Measurements from ENCODE around the gene GSK3A.

GSK3A gene

GRCh38 chr19:42255766-42256745, 13.7 kb upstream of the GSK3A start:
- peak overlapping the region; percentile 99 for H3K18ac ChIP-seq (ENCODE audit: low read length)
- H2BK5ac ChIP-seq (ENCODE audit: low read length): peak overlapping the region; percentile 89
- no peak overlapping the region for H2BK12ac ChIP-seq (ENCODE audit: low read length)
- no peaks in the 10 kb centered on the region for H3K9me3 ChIP-seq (replicated peaks in 1 of 2; ENCODE audit: control insufficient read depth in 2 of 2, insufficient read depth in 1 of 2, low read depth in 1 of 2, low read length in 2 of 2)
- peak overlapping the region; percentile 80 for H3K9ac ChIP-seq (ENCODE audit: low read depth, low read length, poor library complexity)
- no peak overlapping the region for H3K23ac ChIP-seq (ENCODE audit: low read depth, low read length, poor library complexity)
- H2BK15ac ChIP-seq (ENCODE audit: low read length): peak overlapping the region; percentile 87
- peak overlapping the region; percentile 85 for H3K27ac ChIP-seq (replicated peaks; ENCODE audit: low read length)
- H2AFZ ChIP-seq (ENCODE audit: low read length): peak overlapping the region; percentile 89
- no peak overlapping the region for H3K14ac ChIP-seq (ENCODE audit: low read length)
- peaks cover 19 to 25% of the 10 kb centered on the region in 2 donors for H3K4me1 ChIP-seq (ENCODE audit: control insufficient read depth in 2 of 2, insufficient read depth in 1 of 2, low read depth in 1 of 2, low read length in 2 of 2)
- no peak overlapping the region for H4K91ac ChIP-seq (ENCODE audit: low read depth, low read length, poor library complexity)
- peak overlapping the region; percentile 89 for H2BK120ac ChIP-seq (ENCODE audit: low read depth, low read length)
- H3K27me3 ChIP-seq (ENCODE audit: control insufficient read depth in 3 of 3, insufficient read depth in 3 of 3, low read depth in 1 of 3, low read length in 3 of 3): no peaks in the 10 kb centered on the region
- DNase-seq (ENCODE audit: low spot score): peak; percentile 67
- peak overlapping the region; percentile 41 for H3K4ac ChIP-seq (ENCODE audit: low read length)
- H2AK5ac ChIP-seq (ENCODE audit: low read depth, low read length): peak overlapping the region; percentile 88
- peak overlapping the region; percentile 71 for H3K4me2 ChIP-seq (ENCODE audit: insufficient read depth, low read length, poor library complexity, severe bottlenecking)
- H3K4me3 ChIP-seq (ENCODE audit: low read length in 2 of 2): peak overlapping the region; percentile 68 to 94
- peaks cover 0 to 5% of the 10 kb centered on the region in 2 donors for H3K36me3 ChIP-seq (replicated peaks in 1 of 2; ENCODE audit: control insufficient read depth in 2 of 2, insufficient read depth in 2 of 2, low read length in 2 of 2)
- H4K8ac ChIP-seq (ENCODE audit: low read depth, low read length): no peak overlapping the region
- peaks cover 16% of the 10 kb centered on the region for H3K79me1 ChIP-seq (ENCODE audit: low read depth, low read length)
- WGBS, 2 donors (ENCODE audit: extremely low coverage in 2 of 2, insufficient read length in 2 of 2, insufficient replicate concordance in 1 of 2): no CpG with 5 or more reads among the region's 38 CpGs

DNA sequence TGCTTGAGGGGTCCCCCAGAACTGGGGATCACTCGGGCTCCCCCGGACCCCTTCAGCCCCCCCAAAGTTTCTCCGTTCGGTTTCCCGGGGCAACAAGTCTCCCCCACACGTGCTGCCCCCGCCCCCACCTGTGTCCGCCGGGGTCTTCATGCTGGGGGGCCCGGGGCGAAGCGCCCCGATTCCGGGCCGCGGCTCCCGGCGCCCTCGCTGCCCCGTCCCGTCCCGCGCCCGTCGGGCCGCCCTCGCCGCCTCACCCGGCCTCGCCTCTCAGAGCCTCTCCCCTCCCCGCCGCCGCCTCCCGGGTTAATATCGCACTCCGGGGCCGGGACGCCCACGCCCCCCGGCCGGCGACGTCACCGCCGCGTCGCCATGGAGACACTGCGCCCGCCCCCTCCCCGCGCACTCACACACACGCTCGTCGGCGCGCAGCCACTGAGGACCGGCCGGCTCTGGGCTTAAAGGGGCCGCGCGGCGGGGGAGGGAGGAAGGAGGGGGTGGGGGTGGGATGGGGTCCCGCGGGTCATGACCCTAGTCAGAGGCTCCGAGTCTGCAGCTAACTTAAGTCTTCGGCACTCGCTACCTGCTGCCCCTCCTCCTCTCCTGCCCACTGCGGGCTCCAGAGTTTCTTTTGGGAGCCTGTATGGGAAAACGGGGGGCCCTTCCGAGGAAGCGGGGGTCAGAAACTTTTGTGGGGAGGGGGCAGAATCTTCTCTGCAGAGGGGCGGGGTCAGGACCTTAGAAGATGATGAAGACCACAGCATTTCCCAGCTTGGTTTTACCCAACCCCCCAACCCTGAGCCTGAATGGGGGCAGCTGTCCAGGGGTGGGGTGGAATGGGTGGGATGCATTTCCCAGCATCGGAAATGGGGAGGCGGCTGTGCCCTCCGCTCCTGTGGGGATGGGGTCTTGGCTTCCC, 12.7 kb upstream of the GSK3A start, which contains the start of gene ERF:
ERF (minus strand) TSS at position 279 of the 916 bp plus-strand sequence; CDS start at position 150, 129 bp downstream.
- peak within 1 kb of the TSS; percentile 91 for H2BK120ac ChIP-seq (ENCODE audit: low read depth, low read length)

GRCh38 chr19:42254089-42254849, 11.9 kb upstream of the GSK3A start:
- Histone ChIP-seq H2BK12ac (ENCODE audit: low read length) (no peak overlapping the region), H3K9ac (ENCODE audit: low read depth, low read length, poor library complexity) (peak overlapping the region; percentile 99), H3K23ac (ENCODE audit: low read depth, low read length, poor library complexity) (peak overlapping the region; percentile 99), H3K4me1 (ENCODE audit: control insufficient read depth in 2 of 2, insufficient read depth in 1 of 2, low read depth in 1 of 2, low read length in 2 of 2) (peaks cover 19 to 25% of the 10 kb centered on the region in 2 donors), H2AK5ac (ENCODE audit: low read depth, low read length) (peak overlapping the region; percentile 90), H3K18ac (ENCODE audit: low read length) (peak overlapping the region; percentile 98), H3K4me2 (ENCODE audit: insufficient read depth, low read length, poor library complexity, severe bottlenecking) (peak overlapping the region; percentile 49), H3K36me3 (replicated peaks in 1 of 2; ENCODE audit: control insufficient read depth in 2 of 2, insufficient read depth in 2 of 2, low read length in 2 of 2) (peaks cover 12 to 22% of the 10 kb centered on the region in 2 donors), H3K9me3 (replicated peaks in 1 of 2; ENCODE audit: control insufficient read depth in 2 of 2, insufficient read depth in 1 of 2, low read depth in 1 of 2, low read length in 2 of 2) (no peaks in the 10 kb centered on the region), H2BK15ac (ENCODE audit: low read length) (peak overlapping the region; percentile 99), H2BK5ac (ENCODE audit: low read length) (peak overlapping the region; percentile 100), H2BK120ac (ENCODE audit: low read depth, low read length) (peak overlapping the region; percentile 91), H4K8ac (ENCODE audit: low read depth, low read length) (no peak overlapping the region), H3K27ac (replicated peaks; ENCODE audit: low read length) (peak overlapping the region; percentile 96), H3K14ac (ENCODE audit: low read length) (peak overlapping the region; percentile 82), H3K4me3 (ENCODE audit: low read length in 2 of 2) (peak overlapping the region; percentile 94 to 95), H3K4ac (ENCODE audit: low read length) (peak overlapping the region; percentile 76), H4K91ac (ENCODE audit: low read depth, low read length, poor library complexity) (no peak overlapping the region), H2AFZ (ENCODE audit: low read length) (peak overlapping the region; percentile 84), H3K27me3 (ENCODE audit: control insufficient read depth in 3 of 3, insufficient read depth in 3 of 3, low read depth in 1 of 3, low read length in 3 of 3) (no peaks in the 10 kb centered on the region), H3K79me1 (ENCODE audit: low read depth, low read length) (peaks cover 29% of the 10 kb centered on the region)
- no CpG with 5 or more reads among the region's 70 CpGs for WGBS, 2 donors (ENCODE audit: extremely low coverage in 2 of 2, insufficient read length in 2 of 2, insufficient replicate concordance in 1 of 2)
- peak; percentile 79 for DNase-seq (ENCODE audit: low spot score)

More for the DNA sequence above, 12.7 kb upstream of the GSK3A start, which contains the start of gene ERF:
- Histone ChIP-seq H4K8ac (ENCODE audit: low read depth, low read length) (no peak within 1 kb of the TSS), H3K79me1 (ENCODE audit: low read depth, low read length) (peaks cover 23% of the 10 kb centered on the region), H3K23ac (ENCODE audit: low read depth, low read length, poor library complexity) (peak within 1 kb of the TSS; percentile 99), H3K4me2 (ENCODE audit: insufficient read depth, low read length, poor library complexity, severe bottlenecking) (peak within 1 kb of the TSS; percentile 71), H3K9ac (ENCODE audit: low read depth, low read length, poor library complexity) (peak within 1 kb of the TSS; percentile 99), H2BK5ac (ENCODE audit: low read length) (peak within 1 kb of the TSS; percentile 100), H2AK5ac (ENCODE audit: low read depth, low read length) (peak within 1 kb of the TSS; percentile 90), H3K4me3 (ENCODE audit: low read length in 2 of 2) (peak within 1 kb of the TSS; percentile 94 to 95), H3K4me1 (ENCODE audit: control insufficient read depth in 2 of 2, insufficient read depth in 1 of 2, low read depth in 1 of 2, low read length in 2 of 2) (peaks cover 19 to 25% of the 10 kb centered on the region in 2 donors), H3K18ac (ENCODE audit: low read length) (peak within 1 kb of the TSS; percentile 99), H3K27me3 (ENCODE audit: control insufficient read depth in 3 of 3, insufficient read depth in 3 of 3, low read depth in 1 of 3, low read length in 3 of 3) (no peaks in the 10 kb centered on the region), H2BK12ac (ENCODE audit: low read length) (no peak within 1 kb of the TSS), H2AFZ (ENCODE audit: low read length) (peak within 1 kb of the TSS; percentile 89), H3K36me3 (replicated peaks in 1 of 2; ENCODE audit: control insufficient read depth in 2 of 2, insufficient read depth in 2 of 2, low read length in 2 of 2) (peaks cover 5 to 13% of the 10 kb centered on the region in 2 donors), H3K27ac (replicated peaks; ENCODE audit: low read length) (peak within 1 kb of the TSS; percentile 96), H4K91ac (ENCODE audit: low read depth, low read length, poor library complexity) (no peak within 1 kb of the TSS), H2BK15ac (ENCODE audit: low read length) (peak within 1 kb of the TSS; percentile 99), H3K4ac (ENCODE audit: low read length) (peak within 1 kb of the TSS; percentile 76), H3K9me3 (replicated peaks in 1 of 2; ENCODE audit: control insufficient read depth in 2 of 2, insufficient read depth in 1 of 2, low read depth in 1 of 2, low read length in 2 of 2) (no peaks in the 10 kb centered on the region), H3K14ac (ENCODE audit: low read length) (peak within 1 kb of the TSS; percentile 82)
- WGBS, 2 donors (ENCODE audit: extremely low coverage in 2 of 2, insufficient read length in 2 of 2, insufficient replicate concordance in 1 of 2): no CpG with 5 or more reads among the region's 75 CpGs
- peak; percentile 96 for DNase-seq (ENCODE audit: low spot score)

Data from neuronal stem cell (in vitro differentiated cells).